Esophagus muscularis mucosa (tissue), 4 donors: Measurements from ENCODE around the gene TMEM258.

ENCODE experiments used
- EP300 ChIP-seq: sonication (generic); formaldehyde crosslinking; IDR thresholded peaks from one replicate; pipeline ENCODE4 v1.6.1; 2017; ENCODE audit warnings: antibody characterized with exemption
- POLR2A ChIP-seq: fragments of 450-650 bp; IDR thresholded peaks from one replicate; pipeline ENCODE4 v1.6.1; 2017; ENCODE audit warnings: antibody characterized with exemption, moderate library complexity, mild to moderate bottlenecking, low read depth
- POLR2AphosphoS5 ChIP-seq, 2 donors: sonication (generic); formaldehyde crosslinking; IDR thresholded peaks; one replicate each; pipeline ENCODE4 v1.6.1; 2017; ENCODE audit warnings: antibody characterized with exemption in 2 of 2
- TF ChIP-seq, protein P1 (sequence below), 3 experiments: fragments of 200-600 bp in 2 of 3; fragments of 450-650 bp in 1 of 3; sonication (generic) in 2 of 3; IDR thresholded peaks; one replicate each; pipeline ENCODE4 v1.5.1; 2017 to 2019; ENCODE audit warnings: antibody characterized with exemption in 3 of 3, mild to moderate bottlenecking in 2 of 3, moderate library complexity in 1 of 3

DNA sequence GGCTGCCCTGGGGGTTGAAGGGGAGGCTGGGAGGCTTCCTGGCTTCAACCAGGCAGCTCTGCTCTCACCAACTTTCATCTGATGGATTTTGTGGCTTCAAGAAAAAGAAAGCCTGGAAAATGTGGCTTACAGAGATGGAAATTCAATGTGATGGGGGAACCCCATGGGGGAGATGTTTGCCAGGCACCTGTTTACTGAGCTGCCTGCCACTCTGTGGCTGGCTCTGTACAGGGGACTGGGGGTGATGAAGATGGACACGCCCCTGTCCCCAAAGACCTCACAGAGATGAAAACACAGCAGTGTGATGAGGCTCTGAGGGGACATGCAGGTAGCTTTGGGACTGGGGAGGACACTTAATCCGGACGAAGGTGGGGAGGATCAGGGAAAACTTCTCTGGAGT is 10.1 kb downstream of the TMEM258 start:
- TF ChIP-seq, protein P1, sequence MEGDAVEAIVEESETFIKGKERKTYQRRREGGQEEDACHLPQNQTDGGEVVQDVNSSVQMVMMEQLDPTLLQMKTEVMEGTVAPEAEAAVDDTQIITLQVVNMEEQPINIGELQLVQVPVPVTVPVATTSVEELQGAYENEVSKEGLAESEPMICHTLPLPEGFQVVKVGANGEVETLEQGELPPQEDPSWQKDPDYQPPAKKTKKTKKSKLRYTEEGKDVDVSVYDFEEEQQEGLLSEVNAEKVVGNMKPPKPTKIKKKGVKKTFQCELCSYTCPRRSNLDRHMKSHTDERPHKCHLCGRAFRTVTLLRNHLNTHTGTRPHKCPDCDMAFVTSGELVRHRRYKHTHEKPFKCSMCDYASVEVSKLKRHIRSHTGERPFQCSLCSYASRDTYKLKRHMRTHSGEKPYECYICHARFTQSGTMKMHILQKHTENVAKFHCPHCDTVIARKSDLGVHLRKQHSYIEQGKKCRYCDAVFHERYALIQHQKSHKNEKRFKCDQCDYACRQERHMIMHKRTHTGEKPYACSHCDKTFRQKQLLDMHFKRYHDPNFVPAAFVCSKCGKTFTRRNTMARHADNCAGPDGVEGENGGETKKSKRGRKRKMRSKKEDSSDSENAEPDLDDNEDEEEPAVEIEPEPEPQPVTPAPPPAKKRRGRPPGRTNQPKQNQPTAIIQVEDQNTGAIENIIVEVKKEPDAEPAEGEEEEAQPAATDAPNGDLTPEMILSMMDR (IDR thresholded peaks at IDR 0.05): no peak
- TF ChIP-seq POLR2AphosphoS5 (IDR thresholded peaks at IDR 0.05): no peak
- no peak for TF ChIP-seq POLR2A
- no peak for TF ChIP-seq EP300
